Endothelial cell of umbilical vein (primary cell): Measurements from ENCODE around the gene RASAL3. TPM values are rescaled to one million over a fixed set of nuclear protein-coding genes. Genes with fewer than 3 reads are reported as not detected.

Experiments
- BruUV-seq: library from RNA; stranded (reverse); fragments of 400-500 nt; replicated peaks from 2 replicates; lab custom pipeline; 2021; lab: Mats Ljungman, UMichigan
- CTCF ChIA-PET: fragments of 300-600, 350-600 bp; sonication (Branson Sonifier 250); formaldehyde crosslinking; loops from one replicate; lab custom pipeline; 2021; ENCODE audit warnings: antibody characterized with exemption, inconsistent platforms; lab: Charles Lee
- POLR2A ChIA-PET: fragments of 300-600, 350-600 bp; sonication (Branson Sonifier 250); formaldehyde crosslinking; loops from one replicate; lab custom pipeline; 2021; ENCODE audit warnings: antibody characterized with exemption, inconsistent platforms; lab: Charles Lee
- DNase-seq: peaks from one replicate; pipeline ENCODE4 v3.0.0-alpha.2; 2011; ENCODE audit warnings: low read depth, low spot score
- FAIRE-seq: peaks from 2 replicates; lab custom pipeline; 2011; peaks lifted over from hg19 to GRCh38; lab: Jason Lieb, UNC
- H2AFZ ChIP-seq: 2 replicates; pipeline ENCODE4 v1.6.0; 2012; ENCODE audit warnings: low read depth, low read length, control low read depth, inconsistent platforms
- H3K27ac ChIP-seq: 2 replicates; pipeline ENCODE4 v1.5.1; 2011; ENCODE audit warnings: low read depth, mild to moderate bottlenecking, control low read depth, low read length, moderate library complexity; ENCODE audit not compliant: insufficient read depth
- H3K27me3 ChIP-seq, 2 experiments: 2 replicates each; pipeline versions ENCODE4 v1.6.0 to v1.6.1; 2011; ENCODE audit warnings: low read length in 2 of 2, mixed read lengths in 1 of 2; ENCODE audit not compliant: control insufficient read depth in 2 of 2, insufficient read depth in 2 of 2
- H3K36me3 ChIP-seq, 2 experiments: 2 replicates in 1 of 2; 3 replicates in 1 of 2; pipeline ENCODE4 v1.5.1; 2011; ENCODE audit warnings: low read length in 2 of 2, mild to moderate bottlenecking in 1 of 2, moderate library complexity in 1 of 2; ENCODE audit not compliant: control insufficient read depth in 2 of 2, insufficient read depth in 2 of 2; ENCODE audit errors: extremely low read depth in 1 of 2
- H3K4me1 ChIP-seq: 3 replicates; pipeline ENCODE4 v1.5.1; 2011; ENCODE audit warnings: mild to moderate bottlenecking, low read length; ENCODE audit not compliant: control insufficient read depth, insufficient read depth; ENCODE audit errors: extremely low read depth
- H3K4me2 ChIP-seq: 2 replicates; pipeline ENCODE4 v1.6.1; 2011; ENCODE audit warnings: low read length, control low read depth, mixed read lengths; ENCODE audit not compliant: insufficient read depth
- H3K4me3 ChIP-seq, 3 experiments: fragments of 200-600 bp in 1 of 3; sonication (generic), shearing (Covaris generic) in 1 of 3; replicated peaks in 1 of 3; 2 replicates each; pipeline ENCODE4 v1.5.1; 2011 to 2016; ENCODE audit warnings: control low read depth in 3 of 3, low read length in 3 of 3, mild to moderate bottlenecking in 2 of 3, inconsistent platforms in 1 of 3, low read depth in 1 of 3, moderate library complexity in 1 of 3; ENCODE audit not compliant: insufficient read depth in 1 of 3
- H3K79me2 ChIP-seq: 2 replicates; pipeline ENCODE4 v1.6.0; 2012; ENCODE audit warnings: low read length, inconsistent platforms; ENCODE audit not compliant: control insufficient read depth, insufficient read depth
- H3K9ac ChIP-seq: replicated peaks from 2 replicates; pipeline ENCODE3; 2011; ENCODE audit warnings: low read length, control low read depth; ENCODE audit not compliant: insufficient read depth; ENCODE audit errors: extremely low read depth
- H3K9me1 ChIP-seq: replicated peaks from 3 replicates; pipeline ENCODE4 v1.6.0; 2011; ENCODE audit warnings: mild to moderate bottlenecking, low read length; ENCODE audit not compliant: control insufficient read depth, insufficient read depth; ENCODE audit errors: extremely low read depth
- H3K9me3 ChIP-seq: replicated peaks from 2 replicates; pipeline ENCODE4 v1.5.1; 2012; ENCODE audit warnings: low read length, inconsistent platforms; ENCODE audit not compliant: control insufficient read depth, insufficient read depth
- H4K20me1 ChIP-seq: replicated peaks from 2 replicates; pipeline ENCODE3; 2011; ENCODE audit warnings: mild to moderate bottlenecking, low read length; ENCODE audit not compliant: control insufficient read depth, insufficient read depth; ENCODE audit errors: extremely low read depth
- EZH2 ChIP-seq: IDR thresholded peaks from 2 replicates; pipeline ENCODE4 v1.6.1; 2012; ENCODE audit warnings: borderline replicate concordance, low read depth, mild to moderate bottlenecking, moderate library complexity, low read length, inconsistent platforms; ENCODE audit not compliant: severe bottlenecking
- FOS ChIP-seq: IDR thresholded peaks from 2 replicates; pipeline ENCODE4 v1.6.1; 2011; ENCODE audit warnings: mild to moderate bottlenecking, low read length, moderate library complexity, borderline replicate concordance; ENCODE audit not compliant: insufficient read depth
- GATA2 ChIP-seq: IDR thresholded peaks from 2 replicates; pipeline ENCODE4 v1.7.0; 2011; ENCODE audit warnings: low read depth, mild to moderate bottlenecking, moderate library complexity, mixed read lengths, low read length; ENCODE audit not compliant: insufficient read length, insufficient read depth
- JUN ChIP-seq: IDR thresholded peaks from 2 replicates; pipeline ENCODE4 v1.6.1; 2011; ENCODE audit warnings: borderline replicate concordance, low read depth; ENCODE audit not compliant: insufficient read length, insufficient read depth
- MYC ChIP-seq: IDR thresholded peaks from one replicate; pipeline ENCODE4 v1.6.1; 2011; ENCODE audit warnings: mild to moderate bottlenecking, low read depth, low read length
- POLR2A ChIP-seq: IDR thresholded peaks from 2 replicates; pipeline ENCODE4 v1.6.1; 2012; ENCODE audit warnings: low read depth, mild to moderate bottlenecking, control low read depth, low read length
- POLR2AphosphoS5 ChIP-seq: IDR thresholded peaks from 2 replicates; pipeline ENCODE4 v1.6.1; 2012; ENCODE audit warnings: low read depth, mild to moderate bottlenecking, control low read depth, low read length, moderate library complexity; ENCODE audit not compliant: insufficient read depth
- dilution Hi-C: fragments of 300-500 bp; cut with MboI; formaldehyde crosslinking; loops from one replicate; pipeline ENCODE4 v1.15.0; 2019; ENCODE audit warnings: low sequenced_read_pairs; ENCODE audit not compliant: extremely low pct_ligation_motif_present
- intact Hi-C: fragments of 100-400 bp; cut with micrococcal nuclease; formaldehyde crosslinking; loops from one replicate; pipeline ENCODE4 v1.10.0; 2022
- polyA plus RNA-seq, 4 experiments: library from polyadenylated mRNA; depleted of rRNA in 3 of 4; stranded (reverse) in 3 of 4; unstranded in 1 of 4; fragments of >200 nt; gene quantifications; 2 replicates each; pipeline versions ENCODE4 v1.2.1 to v1.2.3, GENCODE V29; 2011 to 2012; ENCODE audit warnings: missing spikeins in 1 of 4
- total RNA-seq: library from RNA; stranded (reverse); gene quantifications from 2 replicates; pipeline ENCODE4 v1.2.3, GENCODE V29; 2021
- TF ChIP-seq, protein P1 (sequence below): IDR thresholded peaks from 2 replicates; pipeline ENCODE4 v1.6.1; 2011; ENCODE audit not compliant: insufficient read depth, insufficient read length
- TF ChIP-seq, protein P2 (sequence below), 2 donors: IDR thresholded peaks; 1 replicate in 1 of 2; 2 replicates in 1 of 2; pipeline ENCODE4 v1.5.1; 2011; ENCODE audit warnings: low read length in 2 of 2, mild to moderate bottlenecking in 2 of 2, moderate library complexity in 2 of 2, control low read depth in 1 of 2, inconsistent platforms in 1 of 2, low read depth in 1 of 2; ENCODE audit not compliant: insufficient read depth in 1 of 2; ENCODE audit errors: extremely low read depth in 1 of 2

The RASAL3 gene
- total and polyA plus RNA-seq, 2 donors (not counting 3 experiments of a cell fraction or from before 2014, with no cell fraction given) = 4.1 to 5.7 TPM

DNA sequence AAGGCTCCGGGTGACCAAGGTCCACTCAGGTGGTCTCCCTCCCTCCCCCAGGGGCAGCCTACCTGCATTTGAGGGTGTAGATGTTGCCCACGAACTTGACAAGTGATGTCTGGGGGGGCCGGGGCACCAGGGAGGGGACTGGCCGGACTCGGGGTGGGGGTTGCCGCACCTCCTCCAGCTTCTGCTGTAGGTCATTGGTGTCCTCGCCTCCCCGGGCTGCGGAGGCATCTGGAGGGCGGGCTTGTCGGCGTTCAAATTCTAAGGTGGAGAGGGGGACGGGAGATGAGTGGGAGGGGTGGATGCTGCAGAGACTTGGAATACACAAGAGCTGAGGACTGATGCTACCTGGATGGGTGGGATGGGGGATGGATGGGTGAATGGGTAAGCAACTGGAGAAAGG, 40.2 kb downstream of the RASAL3 start:
- peaks cover 4% of the 10 kb centered on the region for H3K4me1 ChIP-seq
- H2AFZ ChIP-seq = no peak overlapping the region
- H3K4me2 ChIP-seq = no peak overlapping the region
- FAIRE-seq = no peak
- CTCF ChIA-PET = no interaction called here
- no peaks in the 10 kb centered on the region for H3K27me3 ChIP-seq
- no peak for DNase-seq
- POLR2A ChIA-PET = no interaction called here
- H3K9ac ChIP-seq = no peak overlapping the region
- peaks cover 12 to 50% of the 10 kb centered on the region in 2 experiments for H3K36me3 ChIP-seq
- dilution Hi-C loops = no loop called here
- no peaks in the 10 kb centered on the region for H3K9me3 ChIP-seq
- TF ChIP-seq GATA2 (no peak), FOS (no peak), POLR2AphosphoS5 (no peak), POLR2A (no peak), MYC (no peak), JUN (no peak), EZH2 (no peak)
- TF ChIP-seq, protein P1, sequence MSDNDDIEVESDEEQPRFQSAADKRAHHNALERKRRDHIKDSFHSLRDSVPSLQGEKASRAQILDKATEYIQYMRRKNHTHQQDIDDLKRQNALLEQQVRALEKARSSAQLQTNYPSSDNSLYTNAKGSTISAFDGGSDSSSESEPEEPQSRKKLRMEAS = no peak
- TF ChIP-seq, protein P2, sequence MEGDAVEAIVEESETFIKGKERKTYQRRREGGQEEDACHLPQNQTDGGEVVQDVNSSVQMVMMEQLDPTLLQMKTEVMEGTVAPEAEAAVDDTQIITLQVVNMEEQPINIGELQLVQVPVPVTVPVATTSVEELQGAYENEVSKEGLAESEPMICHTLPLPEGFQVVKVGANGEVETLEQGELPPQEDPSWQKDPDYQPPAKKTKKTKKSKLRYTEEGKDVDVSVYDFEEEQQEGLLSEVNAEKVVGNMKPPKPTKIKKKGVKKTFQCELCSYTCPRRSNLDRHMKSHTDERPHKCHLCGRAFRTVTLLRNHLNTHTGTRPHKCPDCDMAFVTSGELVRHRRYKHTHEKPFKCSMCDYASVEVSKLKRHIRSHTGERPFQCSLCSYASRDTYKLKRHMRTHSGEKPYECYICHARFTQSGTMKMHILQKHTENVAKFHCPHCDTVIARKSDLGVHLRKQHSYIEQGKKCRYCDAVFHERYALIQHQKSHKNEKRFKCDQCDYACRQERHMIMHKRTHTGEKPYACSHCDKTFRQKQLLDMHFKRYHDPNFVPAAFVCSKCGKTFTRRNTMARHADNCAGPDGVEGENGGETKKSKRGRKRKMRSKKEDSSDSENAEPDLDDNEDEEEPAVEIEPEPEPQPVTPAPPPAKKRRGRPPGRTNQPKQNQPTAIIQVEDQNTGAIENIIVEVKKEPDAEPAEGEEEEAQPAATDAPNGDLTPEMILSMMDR (IDR thresholded peaks at IDR 0.05; ENCODE audit: extremely low read depth in 1 of 2, insufficient read depth in 1 of 2, low read depth in 1 of 2, low read length in 2 of 2) = no peak
- peaks cover 14% of the 10 kb centered on the region for H3K79me2 ChIP-seq
- no peak overlapping the region for H3K4me3 ChIP-seq
- intact Hi-C loops = no loop called here
- BruUV-seq = no TSS peak
- H3K27ac ChIP-seq = no peak overlapping the region
- no peaks in the 10 kb centered on the region for H4K20me1 ChIP-seq
- no peaks in the 10 kb centered on the region for H3K9me1 ChIP-seq
